SJSA1 (cell line): ENCODE results near the gene IFNA14. TPM values are rescaled to one million over a fixed set of nuclear protein-coding genes. Genes with fewer than 3 reads are reported as not detected.
A peak's percentile ranks its signal among the peaks of the same experiment; 100 is the strongest.
"Not testable (repeated sequence)": the region's sequence is repeated elsewhere in the genome, so short reads cannot be mapped to it uniquely, and the experiment has no call there.

ENCODE experiments used
- DNase-seq, 2 experiments: peaks; one replicate each; pipeline ENCODE4 v3.0.0-alpha.2; 2015 to 2020; ENCODE audit warnings: low spot score in 2 of 2, low read depth in 1 of 2
- H3K27ac ChIP-seq: fragments of 250-450 bp; sonication (Bioruptor Pico); 2 replicates; pipeline ENCODE4 v1.5.1; 2020; ENCODE audit warnings: mild to moderate bottlenecking, moderate library complexity
- H3K27me3 ChIP-seq: fragments of 250-450 bp; sonication (Bioruptor Pico); replicated peaks from 2 replicates; pipeline ENCODE4 v1.5.1; 2020; ENCODE audit warnings: mild to moderate bottlenecking, moderate library complexity
- H3K36me3 ChIP-seq: fragments of 250-450 bp; sonication (Bioruptor Pico); 2 replicates; pipeline ENCODE4 v1.5.1; 2020; ENCODE audit warnings: mild to moderate bottlenecking
- H3K4me1 ChIP-seq: fragments of 250-450 bp; sonication (Bioruptor Pico); replicated peaks from 2 replicates; pipeline ENCODE4 v1.6.1; 2021; ENCODE audit warnings: mild to moderate bottlenecking
- H3K4me3 ChIP-seq: fragments of 250-450 bp; sonication (Bioruptor Pico); 2 replicates; pipeline ENCODE4 v1.5.1; 2020; ENCODE audit warnings: mild to moderate bottlenecking
- H3K9me3 ChIP-seq: fragments of 250-450 bp; sonication (Bioruptor Pico); replicated peaks from 2 replicates; pipeline ENCODE4 v1.5.1; 2020; ENCODE audit warnings: mild to moderate bottlenecking
- total RNA-seq: library from RNA; depleted of rRNA; stranded (reverse); fragments of >200 nt; shearing (Covaris generic); gene quantifications from 2 replicates; pipeline ENCODE4 v1.2.3, GENCODE V29; 2014; rRNA removed

Gene IFNA14
- total RNA-seq, 1 experiment from 2014 or later, result not detected

GRCh38 chr9:21194867-21195776 is 44.7 kb downstream of the IFNA14 start:
- not testable (repeated sequence) for H3K27ac ChIP-seq, H3K4me3 ChIP-seq, H3K4me1 ChIP-seq, H3K36me3 ChIP-seq, H3K27me3 ChIP-seq, H3K9me3 ChIP-seq
- DNase-seq, result peak in 1 of 2 experiments; percentile 0

Other genes starting within 250 kb of the IFNA14 start
- gene HACD4, start 208.4 kb downstream of the IFNA14 start, total RNA-seq, result 2.6 and 5.2 TPM in 2 replicates
- gene IFNB1, start 162.1 kb downstream of the IFNA14 start, total RNA-seq, result not detected in 2 replicates
- gene IFNW1, start 98.2 kb downstream of the IFNA14 start, total RNA-seq, result not detected in 2 replicates
- gene IFNA21, start 73.3 kb downstream of the IFNA14 start, total RNA-seq, result not detected in 2 replicates
- not detected in 2 replicates for gene IFNA4, start 52.4 kb downstream of the IFNA14 start, total RNA-seq
- not detected in 2 replicates for gene IFNA7, start 37.8 kb downstream of the IFNA14 start, total RNA-seq
- not detected in 2 replicates for gene IFNA10, start 32.9 kb downstream of the IFNA14 start, total RNA-seq
- gene IFNA16, start 22.7 kb downstream of the IFNA14 start, total RNA-seq, result not detected in 2 replicates
- gene IFNA17, start 11.8 kb downstream of the IFNA14 start, total RNA-seq, result not detected in 2 replicates
- gene IFNA5, start 65.3 kb upstream of the IFNA14 start, total RNA-seq, result not detected in 2 replicates
- 14.2 and 16.5 TPM in 2 replicates for gene KLHL9, start 95.4 kb upstream of the IFNA14 start, total RNA-seq
- not detected in 2 replicates for gene IFNA6, start 110.9 kb upstream of the IFNA14 start, total RNA-seq
- not detected in 2 replicates for gene IFNA13, start 128.1 kb upstream of the IFNA14 start, total RNA-seq
- gene IFNA2, start 145.4 kb upstream of the IFNA14 start, total RNA-seq, result not detected in 2 replicates
- gene IFNA8, start 169.1 kb upstream of the IFNA14 start, total RNA-seq, result not detected in 2 replicates
- not detected in 2 replicates for gene IFNA1, start 200.4 kb upstream of the IFNA14 start, total RNA-seq
- 0.24 TPM in 1 of 2 replicates, not detected in the other for gene IFNE, start 242.3 kb upstream of the IFNA14 start, total RNA-seq